G401.6 (cell line): ENCODE measurements around the gene RPS8.
"Not testable (repeated sequence)": the region's sequence is repeated elsewhere in the genome, so short reads cannot be mapped to it uniquely, and the experiment has no call there.

Experiments used
- FAIRE-seq: peaks from 2 replicates; lab custom pipeline; 2012; peaks lifted over from hg19 to GRCh38; lab: Jason Lieb, UNC

RPS8 gene

GRCh38 chr1:44803312-44804095 lies 28.2 kb downstream of the RPS8 start:
- no peak for FAIRE-seq

GRCh38 chr1:44805311-44806024 lies 30.1 kb downstream of the RPS8 start:
- FAIRE-seq = no peak

GRCh38 chr1:44806025-44806703 lies 30.8 kb downstream of the RPS8 start:
- no peak for FAIRE-seq

DNA sequence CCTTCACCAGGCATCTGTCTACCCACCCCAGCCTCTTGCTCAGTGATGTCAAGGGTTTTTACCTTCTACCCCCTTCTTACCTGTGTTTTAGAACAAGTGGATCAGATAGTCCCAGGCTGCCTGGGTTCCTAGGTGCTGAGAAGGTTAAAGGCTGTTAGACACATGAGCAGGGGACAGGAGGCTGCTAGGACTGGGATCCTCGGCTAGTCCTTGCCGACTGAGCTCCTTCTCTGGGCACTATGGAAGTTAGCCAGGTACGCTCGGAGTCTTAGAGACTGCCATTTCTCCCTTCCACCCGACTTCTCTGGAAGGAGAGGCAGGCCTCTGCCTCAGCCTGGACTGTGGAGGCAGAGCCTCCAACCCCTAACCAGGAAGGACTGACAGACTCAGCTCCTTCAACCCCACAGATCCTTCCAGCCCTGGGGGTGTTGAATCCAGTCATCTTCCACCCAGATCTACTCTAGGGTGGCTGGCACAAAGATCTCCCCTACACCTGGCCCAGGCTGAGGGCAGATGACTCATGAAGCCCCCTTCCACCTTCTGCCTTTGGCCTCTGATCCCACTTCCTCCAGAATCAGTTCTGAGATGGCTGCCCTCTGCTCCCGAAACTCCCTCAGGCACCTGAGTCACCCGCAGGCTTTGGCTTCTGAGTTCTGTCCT lies 31.5 kb downstream of the RPS8 start, which contains the start of gene DYNLT4:
Gene DYNLT4, minus strand, starts transcription at position 648 of the 660 bp plus-strand sequence. CDS start 683 bp downstream, outside the sequence.
- no peak for FAIRE-seq

GRCh38 chr1:44807364-44808062 lies 32.2 kb downstream of the RPS8 start:
- peak; percentile 98 for FAIRE-seq

DNA sequence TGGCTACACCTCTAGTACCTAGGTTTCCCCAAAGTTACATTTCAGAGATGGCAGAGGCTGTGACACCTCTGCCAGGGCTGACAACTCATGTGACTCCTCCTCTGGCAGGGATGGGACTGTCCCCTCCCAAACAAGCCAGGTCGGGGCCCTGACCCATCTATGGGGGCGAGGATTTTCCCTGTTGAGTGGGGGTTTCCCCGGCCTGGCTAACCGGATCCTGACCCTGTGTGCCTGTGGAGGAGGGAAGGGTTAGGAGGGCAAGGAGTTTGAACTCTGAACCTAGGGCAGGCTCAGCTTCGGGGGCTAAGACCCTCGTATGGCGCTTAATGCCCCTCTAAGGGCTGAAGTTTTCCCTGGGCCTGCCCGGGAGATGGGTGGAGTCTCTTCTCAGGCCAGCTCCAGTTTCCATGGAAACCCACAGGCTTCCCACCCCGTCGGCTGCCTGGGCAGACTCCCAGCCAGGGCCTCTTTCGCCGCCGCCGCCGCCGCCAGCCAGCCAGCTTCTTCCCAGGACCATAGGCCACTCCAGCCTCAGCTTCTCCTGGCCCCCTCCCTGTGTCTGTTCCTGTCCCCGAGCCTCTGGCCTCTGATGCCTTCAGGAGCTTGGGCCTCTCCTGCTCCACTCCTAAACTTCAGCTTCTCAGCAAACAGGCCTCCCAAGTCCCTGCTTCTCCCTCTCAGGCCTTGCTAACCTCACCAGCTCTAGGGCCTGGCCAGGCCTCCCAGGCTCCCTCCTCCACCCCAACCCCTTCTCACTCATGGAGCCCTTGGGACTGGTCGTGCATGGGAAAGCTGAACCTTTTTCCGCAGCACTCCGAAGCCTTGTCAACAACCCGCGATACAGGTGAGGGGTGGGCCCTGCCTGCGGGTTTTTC lies 33.0 kb downstream of the RPS8 start, which contains the start of gene BTBD19:
Gene BTBD19, plus strand, starts transcription at position 461 of the 875 bp plus-strand sequence. Its CDS starts 298 bp downstream, at position 759.
- peak; percentile 72 for FAIRE-seq

- FAIRE-seq = no peak
These were observed 33.9 kb downstream of the RPS8 start for GRCh38 chr1:44808938-44809917.

- no peak for FAIRE-seq
These were observed 34.9 kb downstream of the RPS8 start for GRCh38 chr1:44810101-44810761.

DNA sequence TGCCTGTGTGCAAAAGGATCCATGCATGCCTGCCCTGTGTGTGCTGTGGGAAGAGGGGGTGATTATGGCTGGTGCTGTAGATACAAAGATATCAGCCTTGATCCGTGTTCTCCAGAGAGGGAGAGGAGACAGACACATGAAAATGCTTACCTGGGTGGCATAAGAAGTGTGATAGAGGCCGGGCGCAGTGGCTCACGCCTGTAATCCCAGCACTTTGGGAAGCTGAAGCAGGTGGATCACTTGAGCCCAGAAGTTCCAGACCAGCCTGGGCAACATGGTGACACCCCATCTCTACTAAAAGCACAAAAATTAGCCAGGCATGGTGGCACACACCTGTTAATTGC lies 35.4 kb downstream of the RPS8 start:
- not testable (repeated sequence) for FAIRE-seq

DNA sequence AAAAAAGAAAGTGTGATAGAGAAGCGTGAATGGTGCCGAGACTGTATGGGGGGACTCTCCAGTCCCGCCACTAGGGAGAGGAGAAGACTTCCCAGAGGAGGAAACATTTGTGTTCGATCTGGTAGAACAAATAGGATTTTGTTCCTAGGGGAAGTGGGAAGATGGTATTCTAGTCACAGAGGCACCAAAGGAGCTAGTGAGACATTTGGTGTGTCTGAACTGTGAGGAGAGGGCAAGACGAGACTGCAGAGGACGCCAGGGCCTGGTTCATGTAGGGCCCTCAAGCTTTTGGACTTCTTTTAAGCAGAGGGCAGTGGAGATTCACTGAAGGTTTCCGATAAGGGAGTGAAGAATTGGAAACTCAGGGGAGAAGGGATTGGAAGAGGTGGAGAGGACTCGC lies 35.9 kb downstream of the RPS8 start:
- no peak for FAIRE-seq

- FAIRE-seq = no peak
These were observed 37.6 kb downstream of the RPS8 start for GRCh38 chr1:44812822-44813543.

- FAIRE-seq = not testable (repeated sequence)
These were observed 40.6 kb downstream of the RPS8 start for GRCh38 chr1:44815926-44816325.

GRCh38 chr1:44817307-44817706 lies 42.0 kb downstream of the RPS8 start:
- no peak for FAIRE-seq

DNA sequence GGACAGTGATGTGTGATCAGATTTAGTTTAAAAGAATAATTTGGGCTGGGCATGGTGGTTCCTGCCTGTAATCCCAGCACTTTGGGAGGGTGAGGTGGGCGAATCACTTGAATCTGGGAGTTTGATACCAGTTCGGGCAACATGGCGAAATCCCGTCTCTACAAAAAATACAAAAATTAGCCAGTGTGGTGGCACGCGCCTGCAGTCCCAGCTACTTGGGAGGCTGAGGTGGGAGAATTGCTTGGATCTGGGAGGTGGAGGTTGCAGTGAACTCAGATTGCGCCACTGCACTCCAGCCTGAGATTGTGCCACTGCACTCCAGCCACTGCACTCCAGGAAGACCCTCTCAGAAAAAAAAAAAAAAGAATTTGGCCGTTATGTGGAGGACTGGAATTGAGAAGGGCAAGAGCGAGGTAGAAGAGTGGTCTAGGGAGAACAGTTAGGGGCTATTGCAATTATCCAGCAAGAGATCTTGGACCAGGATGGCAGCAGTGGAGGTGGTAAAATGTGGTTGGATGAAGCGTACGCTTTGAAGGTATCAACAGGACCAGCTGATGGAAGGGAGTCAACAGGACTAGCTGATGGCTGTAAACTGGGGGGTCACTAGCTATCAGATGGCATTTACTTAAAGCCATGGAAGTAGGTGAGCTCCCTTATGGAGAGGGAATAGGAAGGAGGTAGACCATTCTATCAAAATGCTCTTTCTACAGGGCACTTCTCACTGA lies 42.6 kb downstream of the RPS8 start:
- no peak for FAIRE-seq

GRCh38 chr1:44819196-44819607 lies 43.9 kb downstream of the RPS8 start:
- no peak for FAIRE-seq

GRCh38 chr1:44819608-44820327 lies 44.4 kb downstream of the RPS8 start:
- peak; percentile 98 for FAIRE-seq
